ENCODE measurements around the gene KLHL20.

KLHL20 gene

GRCh38 chr1:173768206-173768605 lies 53.4 kb downstream of the KLHL20 start:
- TF ChIP-seq FOXP2 (optimal IDR thresholded peaks at IDR 0.05; ENCODE audit: borderline replicate concordance, extremely low read depth, extremely low read length, insufficient read depth): no peak
- no peak for TF ChIP-seq SIN3A (IDR thresholded peaks at IDR 0.05; ENCODE audit: borderline replicate concordance, insufficient read depth, low read length)
- TF ChIP-seq POLR2AphosphoS5 (IDR thresholded peaks at IDR 0.05; ENCODE audit: low read depth, low read length): no peak
- TF ChIP-seq REST (IDR thresholded peaks at IDR 0.05; ENCODE audit: insufficient read depth in 1 of 2, low read depth in 2 of 2, low read length in 2 of 2): no peak
- TF ChIP-seq TAF1 (IDR thresholded peaks at IDR 0.05; ENCODE audit: borderline replicate concordance, insufficient read depth, low read length): no peak

- TF ChIP-seq TAF1 (IDR thresholded peaks at IDR 0.05; ENCODE audit: borderline replicate concordance, insufficient read depth, low read length): no peak
- no peak for TF ChIP-seq POLR2AphosphoS5 (IDR thresholded peaks at IDR 0.05; ENCODE audit: low read depth, low read length)
- no peak for TF ChIP-seq SIN3A (IDR thresholded peaks at IDR 0.05; ENCODE audit: borderline replicate concordance, insufficient read depth, low read length)
- TF ChIP-seq FOXP2 (optimal IDR thresholded peaks at IDR 0.05; ENCODE audit: borderline replicate concordance, extremely low read depth, extremely low read length, insufficient read depth): no peak
- no peak for TF ChIP-seq REST (IDR thresholded peaks at IDR 0.05; ENCODE audit: insufficient read depth in 1 of 2, low read depth in 2 of 2, low read length in 2 of 2)
Observed at GRCh38 chr1:173768827-173769226, 54.0 kb downstream of the KLHL20 start.

- no peak for TF ChIP-seq REST (IDR thresholded peaks at IDR 0.05; ENCODE audit: insufficient read depth in 1 of 2, low read depth in 2 of 2, low read length in 2 of 2)
- TF ChIP-seq FOXP2 (optimal IDR thresholded peaks at IDR 0.05; ENCODE audit: borderline replicate concordance, extremely low read depth, extremely low read length, insufficient read depth): no peak
- no peak for TF ChIP-seq TAF1 (IDR thresholded peaks at IDR 0.05; ENCODE audit: borderline replicate concordance, insufficient read depth, low read length)
- TF ChIP-seq SIN3A (IDR thresholded peaks at IDR 0.05; ENCODE audit: borderline replicate concordance, insufficient read depth, low read length): no peak
- TF ChIP-seq POLR2AphosphoS5 (IDR thresholded peaks at IDR 0.05; ENCODE audit: low read depth, low read length): no peak
Observed at GRCh38 chr1:173771560-173771959, 56.8 kb downstream of the KLHL20 start.

GRCh38 chr1:173775578-173776226 lies 60.9 kb downstream of the KLHL20 start:
- no peak for TF ChIP-seq SIN3A (IDR thresholded peaks at IDR 0.05; ENCODE audit: borderline replicate concordance, insufficient read depth, low read length)
- no peak for TF ChIP-seq REST (IDR thresholded peaks at IDR 0.05; ENCODE audit: insufficient read depth in 1 of 2, low read depth in 2 of 2, low read length in 2 of 2)
- TF ChIP-seq POLR2AphosphoS5 (IDR thresholded peaks at IDR 0.05; ENCODE audit: low read depth, low read length): no peak
- TF ChIP-seq TAF1 (IDR thresholded peaks at IDR 0.05; ENCODE audit: borderline replicate concordance, insufficient read depth, low read length): no peak
- TF ChIP-seq FOXP2 (optimal IDR thresholded peaks at IDR 0.05; ENCODE audit: borderline replicate concordance, extremely low read depth, extremely low read length, insufficient read depth): no peak

Measured in PFSK-1 (cell line).